Activated T-helper 1 cell treated with anti-CD3 and anti-CD28 coated beads, Interleukin-12 subunit alpha, Interleukin-12 subunit beta, Interleukin-2, Interleukin-4 antibody, amounts not matched to agents 30 ng/mL and 10 ng/mL and 1 ng/mL, durations not matched to agents 14 hours and 24 hours and 36 hours (primary cell): ENCODE data around the gene HOXD8. TPM values are rescaled to one million over a fixed set of nuclear protein-coding genes. Genes with fewer than 3 reads are reported as not detected.

Experiments
- total RNA-seq: library from RNA; stranded (reverse); gene quantifications from 2 replicates; pipeline ENCODE4 v1.2.3, GENCODE V29; 2022

The HOXD8 gene
- total RNA-seq, 1 donor from 2014 or later: not detected

Other genes starting within 250 kb of the HOXD8 start
- gene LNPK, start 127.4 kb upstream of the HOXD8 start, total RNA-seq: 35.2 and 43.6 TPM in 2 replicates
- gene EVX2, start 45.7 kb upstream of the HOXD8 start, total RNA-seq: not detected in 2 replicates
- not detected in 2 replicates for gene HOXD13, start 37.0 kb upstream of the HOXD8 start, total RNA-seq
- gene HOXD12, start 29.9 kb upstream of the HOXD8 start, total RNA-seq: not detected in 2 replicates
- gene HOXD11, start 22.4 kb upstream of the HOXD8 start, total RNA-seq: not detected in 2 replicates
- not detected in 2 replicates for gene HOXD10, start 12.9 kb upstream of the HOXD8 start, total RNA-seq
- gene HOXD9, start 7.0 kb upstream of the HOXD8 start, total RNA-seq: not detected in 2 replicates
- not detected in 2 replicates for gene HOXD4, start 21.8 kb downstream of the HOXD8 start, total RNA-seq
- not detected in 2 replicates for gene HOXD3, start 27.6 kb downstream of the HOXD8 start, total RNA-seq
- not detected in 2 replicates for gene HOXD1, start 59.0 kb downstream of the HOXD8 start, total RNA-seq
- gene MTX2, start 139.7 kb downstream of the HOXD8 start, total RNA-seq: 24.9 and 30.7 TPM in 2 replicates